A549 (cell line): ENCODE measurements around the gene AXL. TPM values are rescaled to one million over a fixed set of nuclear protein-coding genes. Genes with fewer than 3 reads are reported as not detected.

Experiments
- CEBPB ChIP-seq, 2 experiments: fragments of >200 bp in 1 of 2; sonication (Bioruptor Twin) in 1 of 2; formaldehyde crosslinking in 1 of 2; IDR thresholded peaks; 2 replicates each; pipeline ENCODE4 v1.6.1; 2012 to 2016
- CHD2 ChIP-seq: fragments of 150-350 bp; IDR thresholded peaks from 2 replicates; pipeline ENCODE4 v1.6.1; 2014; ENCODE audit warnings: low read length; ENCODE audit not compliant: partially characterized antibody
- EHMT2 ChIP-seq: fragments of 200-600 bp; sonication (generic); IDR thresholded peaks from 2 replicates; pipeline ENCODE4 v1.6.1; 2016; ENCODE audit warnings: antibody characterized with exemption, low read depth, mild to moderate bottlenecking, moderate library complexity
- ELK1 ChIP-seq: fragments of 150-350 bp; IDR thresholded peaks from 2 replicates; pipeline ENCODE4 v1.6.1; 2014; ENCODE audit warnings: low read depth, mild to moderate bottlenecking, low read length
- FOXS1 ChIP-seq: fragments of 250-450 bp; sonication (Bioruptor Pico); IDR thresholded peaks from 2 replicates; pipeline ENCODE4 v1.5.0; 2020; ENCODE audit warnings: mild to moderate bottlenecking, moderate library complexity
- GATA3 ChIP-seq: IDR thresholded peaks from 2 replicates; pipeline ENCODE4 v1.6.1; 2012; ENCODE audit warnings: borderline replicate concordance
- HOXB5 ChIP-seq: fragments of 250-450 bp; sonication (Bioruptor Pico); IDR thresholded peaks from 2 replicates; pipeline ENCODE4 v1.5.0; 2020; ENCODE audit warnings: mild to moderate bottlenecking, moderate library complexity
- JUN ChIP-seq, 2 experiments: fragments of >200 bp; sonication (Bioruptor Twin); formaldehyde crosslinking; IDR thresholded peaks; 2 replicates in 1 of 2; 3 replicates in 1 of 2; pipeline ENCODE4 v1.6.1; 2016 to 2017
- JUNB ChIP-seq: fragments of >200 bp; sonication (Bioruptor Twin); formaldehyde crosslinking; IDR thresholded peaks from 2 replicates; pipeline ENCODE4 v1.6.1; 2016
- MAFK ChIP-seq: fragments of 450-650 bp; IDR thresholded peaks from 2 replicates; pipeline ENCODE4 v1.6.1; 2014; ENCODE audit not compliant: partially characterized antibody
- NPAS2 ChIP-seq: fragments of 250-450 bp; sonication (Bioruptor Pico); IDR thresholded peaks from 2 replicates; pipeline ENCODE4 v1.8.0; 2022; ENCODE audit warnings: mild to moderate bottlenecking, moderate library complexity, borderline replicate concordance
- PBX3 ChIP-seq: IDR thresholded peaks from 2 replicates; pipeline ENCODE4 v1.6.1; 2012
- PHF8 ChIP-seq: fragments of 200-600 bp; sonication (generic); IDR thresholded peaks from 2 replicates; pipeline ENCODE4 v1.6.1; 2016; ENCODE audit warnings: low read depth, mild to moderate bottlenecking, antibody characterized with exemption, moderate library complexity, borderline replicate concordance
- POLR2A ChIP-seq: IDR thresholded peaks from 2 replicates; pipeline ENCODE4 v1.6.1; 2012; ENCODE audit warnings: mild to moderate bottlenecking, low read length
- POLR2AphosphoS2 ChIP-seq: conservative IDR thresholded peaks from 2 replicates; pipeline ENCODE4 v1.6.1; 2012; ENCODE audit warnings: low read length, improper control_type of control experiment, inconsistent platforms
- RCOR1 ChIP-seq: fragments of 150-350 bp; IDR thresholded peaks from 2 replicates; pipeline ENCODE4 v1.6.1; 2014; ENCODE audit warnings: antibody characterized with exemption, low read length, low read depth
- REST ChIP-seq: fragments of 200-600 bp; sonication (generic); IDR thresholded peaks from 2 replicates; pipeline ENCODE4 v1.6.1; 2016; ENCODE audit warnings: antibody characterized with exemption, mild to moderate bottlenecking, moderate library complexity
- SMC3 ChIP-seq: fragments of >200 bp; sonication (Bioruptor Twin); formaldehyde crosslinking; IDR thresholded peaks from 3 replicates; pipeline ENCODE4 v1.6.1; 2018; ENCODE audit warnings: inconsistent platforms
- SREBF2 ChIP-seq: fragments of 450-650 bp; IDR thresholded peaks from 2 replicates; pipeline ENCODE4 v1.6.1; 2014; ENCODE audit warnings: mild to moderate bottlenecking, moderate library complexity
- TFCP2L1 ChIP-seq: fragments of 250-450 bp; sonication (Bioruptor Pico); IDR thresholded peaks from 2 replicates; pipeline ENCODE4 v1.5.0; 2021; ENCODE audit warnings: mild to moderate bottlenecking
- TP53 ChIP-seq: fragments of 250-450 bp; sonication (Bioruptor Pico); IDR thresholded peaks from 2 replicates; pipeline ENCODE4 v1.5.0; 2021; ENCODE audit warnings: mild to moderate bottlenecking, moderate library complexity
- USF2 ChIP-seq: fragments of 450-650 bp; IDR thresholded peaks from 2 replicates; pipeline ENCODE4 v1.6.1; 2014; ENCODE audit warnings: antibody characterized with exemption
- ZFP36 ChIP-seq: fragments of 450-650 bp; IDR thresholded peaks from 2 replicates; pipeline ENCODE4 v1.6.1; 2014; ENCODE audit warnings: borderline replicate concordance; ENCODE audit not compliant: partially characterized antibody
- ZSCAN20 ChIP-seq: fragments of 250-450 bp; sonication (Bioruptor Pico); IDR thresholded peaks from 2 replicates; pipeline ENCODE4 v1.8.0; 2022; ENCODE audit warnings: mild to moderate bottlenecking, moderate library complexity
- polyA plus RNA-seq, 4 experiments: library from polyadenylated mRNA; depleted of rRNA in 3 of 4; stranded (reverse); fragments of >200 nt; fragmentation: RNase III in 1 of 4; extraction: RNeasy Plus Mini Kit Qiagen cat#74134 plus additional on column Dnase treatment in 1 of 4; gene quantifications; 2 replicates in 3 of 4; 3 replicates in 1 of 4; pipeline ENCODE4 v1.2.3, GENCODE V29; 2011 to 2017
- TF ChIP-seq, protein P1 (sequence below): fragments of 250-450 bp; sonication (Bioruptor Pico); IDR thresholded peaks from 2 replicates; pipeline ENCODE4 v1.5.0; 2020; ENCODE audit warnings: low read depth, mild to moderate bottlenecking, moderate library complexity
- TF ChIP-seq, protein P2 (sequence below): IDR thresholded peaks from 2 replicates; pipeline ENCODE4 v1.6.1; 2012
- TF ChIP-seq, protein P3 (sequence below): fragments of >200 bp; sonication (Bioruptor Twin); formaldehyde crosslinking; IDR thresholded peaks from 3 replicates; pipeline ENCODE4 v1.6.1; 2016
- TF ChIP-seq, protein P4 (sequence below): fragments of 250-450 bp; sonication (Bioruptor Pico); IDR thresholded peaks from 2 replicates; pipeline ENCODE4 v1.5.0; 2021; ENCODE audit warnings: mild to moderate bottlenecking, moderate library complexity, borderline replicate concordance
- TF ChIP-seq, protein P5 (sequence below): fragments of >200 bp; sonication (Bioruptor Twin); formaldehyde crosslinking; IDR thresholded peaks from 2 replicates; pipeline ENCODE4 v1.6.1; 2016
- TF ChIP-seq, protein P6 (sequence below): IDR thresholded peaks from 2 replicates; pipeline ENCODE4 v1.6.1; 2012; ENCODE audit warnings: low read depth, borderline replicate concordance

Gene AXL
- polyA plus RNA-seq, 2 of the 4 experiments (the other 2 are of a cell fraction) = 45.4 to 60.1 TPM

DNA sequence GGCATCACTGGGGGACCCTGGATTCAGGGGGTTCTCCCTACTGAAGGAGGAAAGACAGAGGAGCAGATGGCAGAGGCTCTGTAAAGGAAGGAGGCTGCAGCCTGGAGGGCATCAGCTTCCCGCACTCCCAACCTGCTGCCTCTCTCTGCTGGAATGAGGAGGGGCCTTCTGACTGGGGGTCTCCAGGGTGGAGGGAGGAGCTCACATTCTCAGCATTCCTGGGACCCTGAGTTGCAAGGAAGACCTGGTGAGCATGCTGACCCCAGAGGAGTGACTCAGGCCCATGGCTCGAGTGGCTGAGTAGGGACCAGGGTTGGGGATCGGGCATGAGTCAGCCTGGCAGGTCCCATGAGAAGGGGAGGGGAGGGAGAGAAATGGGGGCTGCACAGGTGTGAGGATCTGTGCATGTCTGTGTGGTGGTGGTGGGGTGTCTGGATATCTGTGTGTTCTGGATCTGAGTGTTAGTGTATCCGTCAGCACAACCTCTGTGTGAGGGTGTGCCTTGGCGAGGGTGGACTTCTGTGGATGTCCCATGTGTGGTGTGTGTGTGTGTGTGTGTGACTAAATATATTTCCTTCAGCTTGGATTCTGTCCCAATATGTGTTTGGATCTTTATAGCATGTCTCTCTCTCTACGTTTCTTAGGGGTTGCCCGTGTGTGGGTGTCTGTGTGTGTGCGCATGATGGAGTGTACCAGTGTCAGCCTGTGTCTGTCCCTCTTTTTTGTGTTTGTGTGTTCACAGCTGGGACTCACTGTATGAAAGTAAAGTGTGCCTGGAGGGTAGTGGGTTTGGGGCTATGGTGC lies 4.6 kb downstream of the AXL start (continued):
- TF ChIP-seq EHMT2 (no peak), ZSCAN20 (CRISPR knock-in tag) (no peak), MAFK (peak; percentile 64), SREBF2 (no peak), HOXB5 (no peak), GATA3 (peak; percentile 92), RCOR1 (no peak), ELK1 (no peak), PHF8 (no peak), TFCP2L1 (CRISPR knock-in tag) (no peak; the same call in 1 of the 2 replicates), POLR2AphosphoS2 (no peak), POLR2A (no peak), JUN (IDR thresholded peaks at IDR 0.05) (peak; percentile 46 to 88; a peak in 4 of 5 replicates), REST (no peak), NPAS2 (CRISPR knock-in tag) (no peak), ZFP36 (no peak), PBX3 (peak; percentile 77), USF2 (no peak), CHD2 (no peak), FOXS1 (CRISPR knock-in tag) (peak; percentile 49; the same call in 1 of the 2 replicates), CEBPB (IDR thresholded peaks at IDR 0.05) (peak in 1 of 2 experiments; percentile 48; a peak in 1 of 4 replicates), JUNB (peak; percentile 89), SMC3 (no peak), TP53 (CRISPR knock-in tag) (no peak)
- TF ChIP-seq, protein P1, sequence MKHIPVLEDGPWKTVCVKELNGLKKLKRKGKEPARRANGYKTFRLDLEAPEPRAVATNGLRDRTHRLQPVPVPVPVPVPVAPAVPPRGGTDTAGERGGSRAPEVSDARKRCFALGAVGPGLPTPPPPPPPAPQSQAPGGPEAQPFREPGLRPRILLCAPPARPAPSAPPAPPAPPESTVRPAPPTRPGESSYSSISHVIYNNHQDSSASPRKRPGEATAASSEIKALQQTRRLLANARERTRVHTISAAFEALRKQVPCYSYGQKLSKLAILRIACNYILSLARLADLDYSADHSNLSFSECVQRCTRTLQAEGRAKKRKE (CRISPR knock-in tag) = peak; percentile 11; the same call in 1 of the 2 replicates
- TF ChIP-seq, protein P2, sequence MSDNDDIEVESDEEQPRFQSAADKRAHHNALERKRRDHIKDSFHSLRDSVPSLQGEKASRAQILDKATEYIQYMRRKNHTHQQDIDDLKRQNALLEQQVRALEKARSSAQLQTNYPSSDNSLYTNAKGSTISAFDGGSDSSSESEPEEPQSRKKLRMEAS = peak; percentile 94
- TF ChIP-seq, protein P3, sequence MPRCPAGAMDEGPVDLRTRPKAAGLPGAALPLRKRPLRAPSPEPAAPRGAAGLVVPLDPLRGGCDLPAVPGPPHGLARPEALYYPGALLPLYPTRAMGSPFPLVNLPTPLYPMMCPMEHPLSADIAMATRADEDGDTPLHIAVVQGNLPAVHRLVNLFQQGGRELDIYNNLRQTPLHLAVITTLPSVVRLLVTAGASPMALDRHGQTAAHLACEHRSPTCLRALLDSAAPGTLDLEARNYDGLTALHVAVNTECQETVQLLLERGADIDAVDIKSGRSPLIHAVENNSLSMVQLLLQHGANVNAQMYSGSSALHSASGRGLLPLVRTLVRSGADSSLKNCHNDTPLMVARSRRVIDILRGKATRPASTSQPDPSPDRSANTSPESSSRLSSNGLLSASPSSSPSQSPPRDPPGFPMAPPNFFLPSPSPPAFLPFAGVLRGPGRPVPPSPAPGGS = no peak
- TF ChIP-seq, protein P4, sequence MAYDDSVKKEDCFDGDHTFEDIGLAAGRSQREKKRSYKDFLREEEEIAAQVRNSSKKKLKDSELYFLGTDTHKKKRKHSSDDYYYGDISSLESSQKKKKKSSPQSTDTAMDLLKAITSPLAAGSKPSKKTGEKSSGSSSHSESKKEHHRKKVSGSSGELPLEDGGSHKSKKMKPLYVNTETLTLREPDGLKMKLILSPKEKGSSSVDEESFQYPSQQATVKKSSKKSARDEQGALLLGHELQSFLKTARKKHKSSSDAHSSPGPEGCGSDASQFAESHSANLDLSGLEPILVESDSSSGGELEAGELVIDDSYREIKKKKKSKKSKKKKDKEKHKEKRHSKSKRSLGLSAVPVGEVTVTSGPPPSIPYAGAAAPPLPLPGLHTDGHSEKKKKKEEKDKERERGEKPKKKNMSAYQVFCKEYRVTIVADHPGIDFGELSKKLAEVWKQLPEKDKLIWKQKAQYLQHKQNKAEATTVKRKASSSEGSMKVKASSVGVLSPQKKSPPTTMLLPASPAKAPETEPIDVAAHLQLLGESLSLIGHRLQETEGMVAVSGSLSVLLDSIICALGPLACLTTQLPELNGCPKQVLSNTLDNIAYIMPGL (CRISPR knock-in tag) = no peak
- TF ChIP-seq, protein P5, sequence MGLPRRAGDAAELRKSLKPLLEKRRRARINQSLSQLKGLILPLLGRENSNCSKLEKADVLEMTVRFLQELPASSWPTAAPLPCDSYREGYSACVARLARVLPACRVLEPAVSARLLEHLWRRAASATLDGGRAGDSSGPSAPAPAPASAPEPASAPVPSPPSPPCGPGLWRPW = no peak
- TF ChIP-seq, protein P6, sequence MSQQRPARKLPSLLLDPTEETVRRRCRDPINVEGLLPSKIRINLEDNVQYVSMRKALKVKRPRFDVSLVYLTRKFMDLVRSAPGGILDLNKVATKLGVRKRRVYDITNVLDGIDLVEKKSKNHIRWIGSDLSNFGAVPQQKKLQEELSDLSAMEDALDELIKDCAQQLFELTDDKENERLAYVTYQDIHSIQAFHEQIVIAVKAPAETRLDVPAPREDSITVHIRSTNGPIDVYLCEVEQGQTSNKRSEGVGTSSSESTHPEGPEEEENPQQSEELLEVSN = no peak
